K562 treated with DMSO at 1 percent for 4 hours (cell line): ENCODE results near the gene BMAL1. TPM values are rescaled to one million over a fixed set of nuclear protein-coding genes. Genes with fewer than 3 reads are reported as not detected.

Source experiments
- total RNA-seq: library from RNA; unstranded; fragments of 300-600 nt; gene quantifications from 2 replicates; pipeline ENCODE4 v1.2.3, GENCODE V29; 2022; ENCODE audit not compliant: insufficient read depth

BMAL1 gene
- total RNA-seq, result 4.4 and 5.3 TPM in 2 replicates

DNA sequence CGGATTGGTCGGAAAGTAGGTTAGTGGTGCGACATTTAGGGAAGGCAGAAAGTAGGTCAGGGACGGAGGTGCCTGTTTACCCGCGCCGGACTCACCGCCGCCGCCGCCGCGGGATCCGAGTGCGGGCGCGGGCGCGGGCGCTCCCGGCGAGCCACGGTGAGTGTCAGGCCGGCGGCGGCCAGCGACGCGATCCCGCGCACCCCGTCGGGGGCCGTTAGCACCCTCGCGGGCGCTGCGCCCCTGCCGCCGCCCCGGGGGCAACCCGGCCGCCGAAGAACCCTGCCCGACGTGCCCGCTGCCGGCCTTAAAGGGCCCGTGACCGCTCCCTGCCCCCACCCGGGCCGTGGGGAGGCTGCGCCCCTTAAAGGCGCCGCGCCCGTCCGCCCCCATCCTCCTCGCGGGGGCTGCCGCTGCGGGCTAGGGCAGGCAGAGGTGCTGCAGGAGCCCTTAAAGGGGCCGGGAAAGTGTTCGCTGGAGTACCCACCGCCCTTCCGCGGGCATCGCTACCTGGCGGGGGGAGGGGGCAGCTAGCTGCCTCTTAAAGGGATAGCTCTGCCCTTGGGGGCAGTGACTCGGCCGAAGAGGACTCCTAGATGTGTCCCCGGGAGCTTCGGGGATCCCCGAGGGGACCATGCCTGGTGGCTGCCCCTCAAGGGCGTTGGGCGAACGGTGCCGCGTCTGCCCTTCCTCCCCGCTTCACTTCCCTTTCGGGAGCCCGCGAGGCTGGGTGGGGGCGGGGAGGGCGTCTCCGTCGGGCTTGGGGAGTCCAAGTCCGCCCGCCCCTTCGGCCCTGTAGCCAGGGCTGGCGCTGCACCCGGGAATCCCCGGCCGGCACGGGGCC lies at the start of gene BMAL1:
Gene BMAL1 (plus strand): TSS at position 23 of the 841 bp plus-strand sequence. CDS start 76,519 bp downstream, outside the sequence.

Other genes with a start within 250 kb of the BMAL1 start
- 10.5 and 11.9 TPM in 2 replicates for gene BTBD10, start 185.4 kb downstream of the BMAL1 start, total RNA-seq
- gene PTH, start 218.2 kb downstream of the BMAL1 start, total RNA-seq, result not detected in 2 replicates